ENCODE measurements around the gene GALNT18. TPM values are rescaled to one million over a fixed set of nuclear protein-coding genes. Genes with fewer than 3 reads are reported as not detected.

GALNT18 gene
- total and polyA plus RNA-seq, 9 donors = 3.0 to 13.2 (median 7.7) TPM

DNA sequence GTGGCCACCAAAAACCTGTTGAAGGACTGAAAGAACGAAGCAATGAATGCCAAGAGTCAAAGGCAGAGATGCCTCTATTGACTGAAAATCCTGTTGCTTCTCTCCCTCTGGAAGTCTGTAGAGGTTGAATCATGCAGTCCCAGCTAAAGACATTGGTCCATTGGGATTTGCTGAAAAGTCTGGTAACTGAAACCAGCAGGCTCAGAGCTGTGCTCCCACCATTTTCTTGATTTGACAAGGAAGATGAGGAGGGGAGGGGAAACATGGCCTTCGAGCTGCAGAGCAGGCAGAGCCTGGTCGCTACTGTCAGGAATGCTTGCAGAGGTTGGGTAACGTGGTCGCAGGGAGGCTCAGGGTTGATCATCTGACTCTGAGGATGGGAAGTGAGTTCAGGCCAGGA lies 196.0 kb downstream of the GALNT18 start:
- 89 to 94% (median 94%) methylated on average over 5 of the region's 5 CpGs for WGBS, 3 donors
- intact Hi-C loops (cut with DNase I) = no loop called here
- TF ChIP-seq POLR2A (IDR thresholded peaks at IDR 0.05) (no peak), CTCF (IDR thresholded peaks at IDR 0.05) (no peak)
- Histone ChIP-seq H3K36me3 (no peaks in the 10 kb centered on the region), H3K27me3 (no peaks in the 10 kb centered on the region), H3K9me3 (no peaks in the 10 kb centered on the region), H3K4me3 (no peak overlapping the region), H3K4me1 (ENCODE audit: insufficient read depth) (peaks cover 3% of the 10 kb centered on the region), H3K27ac (no peak overlapping the region)
- no peak for DNase-seq

DNA sequence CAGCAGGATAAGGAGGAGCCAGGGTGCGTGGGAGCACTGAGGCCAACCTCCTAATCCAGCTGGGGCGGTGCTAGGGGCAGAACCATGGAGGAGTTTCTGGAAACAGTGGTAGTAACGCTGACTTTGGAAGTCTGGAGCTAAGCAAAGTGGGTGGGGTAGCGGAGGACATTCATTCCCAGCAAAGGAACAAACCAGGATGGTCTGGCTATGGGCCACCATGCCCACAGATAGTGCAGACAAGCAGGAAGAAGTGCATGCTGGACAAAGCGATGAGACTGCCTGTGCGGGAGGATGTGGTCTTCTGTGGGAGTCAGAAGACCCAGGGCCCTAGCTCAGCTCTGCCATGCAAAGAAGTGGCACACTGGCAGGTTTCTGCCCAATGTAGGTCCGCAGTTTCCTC lies 197.1 kb downstream of the GALNT18 start:
- Histone ChIP-seq H3K27me3 (no peaks in the 10 kb centered on the region), H3K9me3 (no peaks in the 10 kb centered on the region), H3K4me3 (no peak overlapping the region), H3K27ac (no peak overlapping the region), H3K36me3 (no peaks in the 10 kb centered on the region), H3K4me1 (ENCODE audit: insufficient read depth) (peaks cover 3% of the 10 kb centered on the region)
- WGBS, 3 donors = 96 to 97% (median 97%) methylated on average over 7 of the region's 7 CpGs
- no peak for DNase-seq
- intact Hi-C loops (cut with DNase I) = no loop called here
- TF ChIP-seq CTCF (IDR thresholded peaks at IDR 0.05) (no peak), POLR2A (IDR thresholded peaks at IDR 0.05) (no peak), EP300 (IDR thresholded peaks at IDR 0.05) (no peak)

- intact Hi-C loops (cut with DNase I) = no loop called here
- WGBS, 3 donors = 73 to 82% (median 76%) methylated on average over 5 of the region's 5 CpGs
- no peaks in the 10 kb centered on the region for H3K27me3 ChIP-seq
- H3K4me1 ChIP-seq (ENCODE audit: insufficient read depth) = peaks cover 3% of the 10 kb centered on the region
- no peak overlapping the region for H3K4me3 ChIP-seq
- H3K36me3 ChIP-seq = no peaks in the 10 kb centered on the region
- H3K9me3 ChIP-seq = no peaks in the 10 kb centered on the region
- H3K27ac ChIP-seq = no peak overlapping the region
- no peak for DNase-seq
- no peak for TF ChIP-seq EP300 (IDR thresholded peaks at IDR 0.05)
- no peak for TF ChIP-seq POLR2A (IDR thresholded peaks at IDR 0.05)
- no peak for TF ChIP-seq CTCF (IDR thresholded peaks at IDR 0.05)
Observed at GRCh38 chr11:11422411-11423128, 199.2 kb downstream of the GALNT18 start.

DNA sequence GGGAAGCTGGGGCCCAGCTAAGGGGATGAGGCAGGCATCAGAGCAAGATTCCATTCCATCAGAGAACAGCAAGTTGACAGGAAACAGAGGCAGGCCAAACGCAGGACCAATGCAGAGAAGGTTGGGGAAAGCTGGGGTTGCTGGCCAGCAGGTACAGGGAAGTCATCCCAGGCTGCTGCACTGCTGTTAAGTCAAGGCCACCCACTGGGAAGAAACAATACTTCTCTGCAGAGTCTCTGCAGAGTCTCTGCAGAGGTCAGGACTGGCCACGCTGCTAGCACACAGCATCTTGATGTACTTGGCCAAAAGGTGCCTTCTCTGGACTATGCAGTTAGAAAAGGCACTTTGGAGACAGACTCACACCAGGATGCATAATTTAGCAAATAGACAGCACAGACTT lies 200.3 kb downstream of the GALNT18 start:
- WGBS, 3 donors = 70 to 91% (median 75%) methylated on average over 2 of the region's 2 CpGs

More for the DNA sequence above, 200.3 kb downstream of the GALNT18 start:
- Histone ChIP-seq H3K36me3 (no peaks in the 10 kb centered on the region), H3K4me3 (no peak overlapping the region), H3K27me3 (no peaks in the 10 kb centered on the region), H3K9me3 (no peaks in the 10 kb centered on the region), H3K4me1 (ENCODE audit: insufficient read depth) (peaks cover 10% of the 10 kb centered on the region), H3K27ac (no peak overlapping the region)
- no peak for DNase-seq
- intact Hi-C loops (cut with DNase I) = no loop called here
- TF ChIP-seq EP300 (IDR thresholded peaks at IDR 0.05) = no peak
- TF ChIP-seq POLR2A (IDR thresholded peaks at IDR 0.05) = no peak
- TF ChIP-seq CTCF (IDR thresholded peaks at IDR 0.05) = no peak

Data from ovary (tissue), 9 donors.